Keratinocyte (primary cell): ENCODE data around the gene RBFOX2. TPM values are rescaled to one million over a fixed set of nuclear protein-coding genes. Genes with fewer than 3 reads are reported as not detected.
"Not testable (repeated sequence)": the region's sequence is repeated elsewhere in the genome, so short reads cannot be mapped to it uniquely, and the experiment has no call there.

Experiments used
- DNase-seq: peaks from one replicate; pipeline ENCODE4 v3.0.0-alpha.2; 2011; ENCODE audit warnings: low read depth, missing footprints, low spot score
- FAIRE-seq: peaks from 2 replicates; lab custom pipeline; 2011; peaks lifted over from hg19 to GRCh38; lab: Jason Lieb, UNC
- H2AFZ ChIP-seq: 2 replicates; pipeline ENCODE4 v1.6.0; 2012; ENCODE audit warnings: low read length, control low read depth, inconsistent platforms; ENCODE audit not compliant: control insufficient read depth
- H3K27ac ChIP-seq: 2 replicates; pipeline ENCODE4 v1.5.1; 2011; ENCODE audit warnings: low read length; ENCODE audit not compliant: control insufficient read depth, insufficient read depth
- H3K27me3 ChIP-seq: 3 replicates; pipeline ENCODE4 v1.6.0; 2011; ENCODE audit warnings: low read length; ENCODE audit not compliant: control insufficient read depth, insufficient read depth; ENCODE audit errors: extremely low read depth
- H3K36me3 ChIP-seq, 2 experiments: 2 replicates in 1 of 2; 3 replicates in 1 of 2; pipeline ENCODE4 v1.5.1; 2011; ENCODE audit warnings: low read length in 2 of 2, mild to moderate bottlenecking in 1 of 2; ENCODE audit not compliant: control insufficient read depth in 2 of 2, insufficient read depth in 2 of 2; ENCODE audit errors: extremely low read depth in 1 of 2
- H3K4me1 ChIP-seq: 3 replicates; pipeline ENCODE4 v1.5.1; 2011; ENCODE audit warnings: low read length; ENCODE audit not compliant: control insufficient read depth, insufficient read depth; ENCODE audit errors: extremely low read depth
- H3K4me2 ChIP-seq: 3 replicates; pipeline ENCODE4 v1.6.0; 2011; ENCODE audit warnings: low read depth, low read length; ENCODE audit not compliant: control insufficient read depth, insufficient read depth; ENCODE audit errors: extremely low read depth
- H3K4me3 ChIP-seq, 3 experiments: fragments of 200-600 bp in 1 of 3; sonication (generic) in 1 of 3; 2 replicates in 2 of 3; 3 replicates in 1 of 3; pipeline ENCODE4 v1.5.1; 2011 to 2016; ENCODE audit warnings: low read length in 3 of 3, mild to moderate bottlenecking in 3 of 3, control low read depth in 2 of 3, inconsistent platforms in 1 of 3, low read depth in 1 of 3, mixed read lengths in 1 of 3, mixed run types in 1 of 3, moderate library complexity in 1 of 3; ENCODE audit not compliant: control insufficient read depth in 2 of 3, insufficient read depth in 2 of 3; ENCODE audit errors: extremely low read depth in 1 of 3
- H3K79me2 ChIP-seq: 2 replicates; pipeline ENCODE4 v1.6.0; 2012; ENCODE audit warnings: low read length; ENCODE audit not compliant: control insufficient read depth, insufficient read depth
- H3K9ac ChIP-seq: 3 replicates; pipeline ENCODE4 v1.6.0; 2011; ENCODE audit warnings: low read length; ENCODE audit not compliant: control insufficient read depth, insufficient read depth; ENCODE audit errors: extremely low read depth
- H3K9me1 ChIP-seq: 3 replicates; pipeline ENCODE4 v1.6.0; 2011; ENCODE audit warnings: low read length; ENCODE audit not compliant: control insufficient read depth, insufficient read depth; ENCODE audit errors: extremely low read depth
- H3K9me3 ChIP-seq: 2 replicates; pipeline ENCODE4 v1.5.1; 2012; ENCODE audit warnings: low read depth, low read length; ENCODE audit not compliant: control insufficient read depth
- H4K20me1 ChIP-seq: 3 replicates; pipeline ENCODE4 v1.6.0; 2011; ENCODE audit warnings: low read length; ENCODE audit not compliant: control insufficient read depth, insufficient read depth; ENCODE audit errors: extremely low read depth
- CTCF ChIP-seq, 3 experiments: IDR thresholded peaks in 1 of 3; conservative IDR thresholded peaks in 1 of 3; optimal IDR thresholded peaks in 1 of 3; 2 replicates in 2 of 3; 3 replicates in 1 of 3; pipeline versions ENCODE3 to v1.5.1; 2011; ENCODE audit warnings: low read length in 3 of 3, mild to moderate bottlenecking in 3 of 3, moderate library complexity in 2 of 3, control low read depth in 1 of 3, inconsistent platforms in 1 of 3; ENCODE audit not compliant: insufficient read depth in 2 of 3; ENCODE audit errors: extremely low read depth in 1 of 3
- EZH2 ChIP-seq: IDR thresholded peaks from one replicate; pipeline ENCODE4 v1.6.1; 2012; ENCODE audit warnings: inconsistent platforms, mild to moderate bottlenecking, low read length, moderate library complexity
- dilution Hi-C: fragments of 300-500 bp; cut with MboI; formaldehyde crosslinking; loops from one replicate; pipeline ENCODE4 v1.7.0; 2020; ENCODE audit warnings: low sequenced_read_pairs; ENCODE audit not compliant: extremely low pct_ligation_motif_present
- polyA plus RNA-seq, 5 experiments: library from polyadenylated mRNA; depleted of rRNA in 3 of 5; stranded (reverse) in 3 of 5; stranded (forward) in 1 of 5; unstranded in 1 of 5; fragments of >200 nt; gene quantifications; 1 replicate in 1 of 5; 2 replicates in 3 of 5; 3 replicates in 1 of 5; pipeline versions ENCODE4 v1.2.1 to v1.2.3, GENCODE V29; 2011 to 2012; ENCODE audit warnings: missing spikeins in 2 of 5, low read depth in 1 of 5, low replicate concordance in 1 of 5

The RBFOX2 gene
- polyA plus RNA-seq, 1 donor (not counting 4 experiments of a cell fraction or from before 2014, with no cell fraction given): 118 TPM

- no peaks in the 10 kb centered on the region for H3K9me3 ChIP-seq
- DNase-seq: no peak
- H3K4me3 ChIP-seq: no peak overlapping the region
- TF ChIP-seq EZH2: no peak
- peaks cover 8 to 11% of the 10 kb centered on the region in 2 experiments for H3K36me3 ChIP-seq
- H3K4me2 ChIP-seq: no peak overlapping the region
- H3K27me3 ChIP-seq: no peaks in the 10 kb centered on the region
- H3K27ac ChIP-seq: no peak overlapping the region
- no peaks in the 10 kb centered on the region for H3K9me1 ChIP-seq
- dilution Hi-C loops: no loop called here
- H4K20me1 ChIP-seq: peaks cover 7% of the 10 kb centered on the region
- FAIRE-seq: no peak
- H3K9ac ChIP-seq: no peak overlapping the region
- no peak overlapping the region for H2AFZ ChIP-seq
- peaks cover 79% of the 10 kb centered on the region for H3K79me2 ChIP-seq
- H3K4me1 ChIP-seq: no peaks in the 10 kb centered on the region
These were observed 224.2 kb downstream of the RBFOX2 start for GRCh38 chr22:35804421-35804820.

- TF ChIP-seq CTCF (optimal IDR thresholded peaks at IDR 0.05 in 1 of 3, IDR thresholded peaks at IDR 0.05 in 1 of 3, conservative IDR thresholded peaks at IDR 0.05 in 1 of 3; ENCODE audit: extremely low read depth in 1 of 3, insufficient read depth in 2 of 3, low read length in 3 of 3): no peak
- TF ChIP-seq EZH2: no peak
- peaks cover 77% of the 10 kb centered on the region for H3K79me2 ChIP-seq
These were observed 225.7 kb downstream of the RBFOX2 start for GRCh38 chr22:35802885-35803284.

GRCh38 chr22:35801301-35801700, 227.3 kb downstream of the RBFOX2 start:
- FAIRE-seq: not testable (repeated sequence)
- H3K79me2 ChIP-seq: peaks cover 80% of the 10 kb centered on the region

More at GRCh38 chr22:35802885-35803284, 225.7 kb downstream of the RBFOX2 start:
- dilution Hi-C loops: no loop called here
- peaks cover 7% of the 10 kb centered on the region for H4K20me1 ChIP-seq
- no peak for FAIRE-seq
- H2AFZ ChIP-seq: no peak overlapping the region
- no peak for DNase-seq
- no peak overlapping the region for H3K4me3 ChIP-seq
- H3K27me3 ChIP-seq: no peaks in the 10 kb centered on the region
- no peak overlapping the region for H3K27ac ChIP-seq
- no peak overlapping the region for H3K9ac ChIP-seq
- no peaks in the 10 kb centered on the region for H3K4me1 ChIP-seq
- H3K9me1 ChIP-seq: no peaks in the 10 kb centered on the region
- no peaks in the 10 kb centered on the region for H3K9me3 ChIP-seq
- no peak overlapping the region for H3K4me2 ChIP-seq
- peaks cover 6% of the 10 kb centered on the region in 2 experiments for H3K36me3 ChIP-seq

More at GRCh38 chr22:35801301-35801700, 227.3 kb downstream of the RBFOX2 start:
- H2AFZ ChIP-seq, H3K9ac ChIP-seq, dilution Hi-C loops, H3K9me3 ChIP-seq, H3K36me3 ChIP-seq, DNase-seq, H3K27me3 ChIP-seq, H3K4me3 ChIP-seq, H3K9me1 ChIP-seq, H3K4me1 ChIP-seq, H3K27ac ChIP-seq, H3K4me2 ChIP-seq: not testable (repeated sequence)
- peaks cover 12% of the 10 kb centered on the region for H4K20me1 ChIP-seq
